SK-MEL-5 (cell line): ENCODE data around the gene METTL9. TPM values are rescaled to one million over a fixed set of nuclear protein-coding genes. Genes with fewer than 3 reads are reported as not detected.
"Not testable (repeated sequence)": the region's sequence is repeated elsewhere in the genome, so short reads cannot be mapped to it uniquely, and the experiment has no call there.

Experiments
- DNase-seq: peaks from one replicate; pipeline ENCODE4 v3.0.0-alpha.2; 2016; ENCODE audit warnings: low read depth, low spot score
- in situ Hi-C: cut with HindIII; loops from 2 replicates; pipeline ENCODE4 v1.10.0; 2016; ENCODE audit warnings: low sequenced_read_pairs, high pct_unique_total_duplicates, low pct_unique_long_range_greater_than_20kb
- total RNA-seq: library from RNA; depleted of rRNA; stranded (reverse); fragments of >200 nt; shearing (Covaris generic); gene quantifications from 2 replicates; pipeline ENCODE4 v1.2.3, GENCODE V29; 2014

METTL9 gene
- total RNA-seq, 1 experiment from 2014 or later, result 883 TPM

DNA sequence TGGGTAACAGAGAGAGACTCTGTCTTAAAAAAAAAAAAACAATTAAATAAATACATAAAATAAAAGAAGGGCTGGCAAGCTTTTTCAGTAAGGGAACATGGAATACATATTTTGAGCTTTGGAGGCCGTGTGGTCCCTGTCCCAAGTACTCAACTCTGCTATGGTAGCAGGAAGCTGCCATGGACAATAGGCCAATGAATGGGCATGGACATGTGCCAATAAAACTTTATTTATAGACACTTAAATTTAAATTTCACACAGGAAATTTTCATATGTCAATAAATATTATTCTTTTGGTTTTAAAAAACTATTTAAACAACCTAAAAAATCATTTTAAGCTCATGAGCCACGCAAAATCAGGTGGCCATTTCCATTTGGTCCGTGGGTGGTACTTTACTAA lies 68.2 kb downstream of the METTL9 start:
- DNase-seq, result no peak
- in situ Hi-C loops, result no loop called here

DNA sequence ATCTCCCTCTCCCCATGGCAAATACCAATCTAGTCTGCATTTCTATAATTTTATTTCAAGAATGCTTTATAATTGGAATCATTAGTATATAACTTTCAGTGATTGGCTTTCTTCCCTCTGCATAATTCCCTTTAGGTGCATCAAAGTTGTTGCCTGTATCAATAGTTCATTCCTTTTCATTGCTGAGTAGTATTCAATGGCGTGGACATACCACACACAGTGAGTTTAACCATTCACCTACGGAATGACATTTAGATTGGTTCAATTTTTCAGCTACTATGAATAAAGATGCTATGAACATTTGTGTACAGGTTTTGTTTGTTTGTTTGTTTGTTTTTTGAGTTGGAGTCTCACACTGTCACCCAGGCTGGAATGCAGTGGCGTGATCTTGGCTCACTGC lies 74.1 kb downstream of the METTL9 start:
- in situ Hi-C loops, result no loop called here

GRCh38 chr16:21674456-21674855 lies 75.1 kb downstream of the METTL9 start:
- in situ Hi-C loops, DNase-seq: not testable (repeated sequence)

More for the DNA sequence above, 74.1 kb downstream of the METTL9 start:
- DNase-seq, result no peak

DNA sequence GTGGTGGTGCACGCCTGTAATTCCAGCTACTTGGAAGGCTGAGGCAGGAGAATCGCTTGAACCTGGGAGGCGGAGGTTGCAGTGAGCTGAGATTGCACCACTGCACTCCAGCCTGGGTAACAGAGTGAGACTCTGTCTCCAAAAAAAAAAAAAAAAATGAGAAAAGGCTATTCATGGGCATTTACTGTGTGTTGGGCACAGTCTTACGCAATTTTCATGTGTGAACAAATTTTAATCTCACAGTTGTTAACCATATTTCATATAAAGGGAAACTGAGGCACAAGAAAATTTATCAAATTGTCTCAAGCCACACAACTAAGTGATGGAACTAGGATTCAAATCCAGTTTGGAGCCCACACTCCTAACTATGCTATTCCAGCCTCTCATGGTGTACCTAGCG lies 81.3 kb downstream of the METTL9 start:
- in situ Hi-C loops, DNase-seq: not testable (repeated sequence)

- no peak for DNase-seq
- in situ Hi-C loops, result no loop called here
These were observed 83.8 kb downstream of the METTL9 start for GRCh38 chr16:21683184-21683583.

GRCh38 chr16:21684199-21684598 lies 84.8 kb downstream of the METTL9 start:
- in situ Hi-C loops, result no loop called here
- DNase-seq, result peak; percentile 45

DNA sequence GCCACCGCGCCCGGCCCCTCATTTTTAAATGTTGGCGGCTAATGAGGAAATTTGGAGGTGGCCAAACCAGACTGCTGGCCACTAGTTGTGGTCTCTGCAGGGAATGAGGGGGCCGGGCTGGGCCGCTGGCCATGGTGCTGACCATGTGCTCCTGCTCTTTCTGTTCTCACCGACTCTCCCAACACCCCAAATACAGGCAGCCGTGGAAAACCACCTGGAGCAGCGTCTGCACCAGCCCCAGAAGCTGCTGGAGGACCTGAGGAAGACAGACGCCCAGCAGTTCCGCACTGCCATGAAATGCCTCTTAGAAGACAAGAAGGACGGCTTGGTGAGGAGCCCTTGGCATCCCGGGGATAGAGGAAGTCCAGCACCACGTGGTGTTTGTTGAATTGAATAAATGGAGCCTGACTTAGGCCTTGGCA lies 85.7 kb downstream of the METTL9 start:
- in situ Hi-C loops, result no loop called here
- DNase-seq, result no peak

DNA sequence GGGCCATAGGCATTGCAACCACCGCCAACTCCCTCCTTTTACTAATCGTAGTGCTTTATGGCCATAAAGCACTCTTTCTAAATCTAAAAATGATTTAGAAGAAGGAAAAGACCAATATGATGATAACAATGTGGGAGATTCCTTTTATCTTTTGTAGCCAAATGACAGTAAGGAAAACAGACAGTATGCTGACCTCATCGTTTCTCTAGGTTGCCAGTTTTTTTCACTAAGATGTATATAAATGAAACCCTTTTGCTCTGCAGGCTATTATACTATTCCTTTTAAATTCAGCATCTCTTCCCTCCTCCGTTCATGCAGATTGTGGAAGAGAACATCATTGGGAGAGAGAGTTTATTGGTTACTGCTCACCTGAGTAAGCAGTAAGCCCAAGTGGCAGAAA lies 89.7 kb downstream of the METTL9 start:
- in situ Hi-C loops, result no loop called here

DNA sequence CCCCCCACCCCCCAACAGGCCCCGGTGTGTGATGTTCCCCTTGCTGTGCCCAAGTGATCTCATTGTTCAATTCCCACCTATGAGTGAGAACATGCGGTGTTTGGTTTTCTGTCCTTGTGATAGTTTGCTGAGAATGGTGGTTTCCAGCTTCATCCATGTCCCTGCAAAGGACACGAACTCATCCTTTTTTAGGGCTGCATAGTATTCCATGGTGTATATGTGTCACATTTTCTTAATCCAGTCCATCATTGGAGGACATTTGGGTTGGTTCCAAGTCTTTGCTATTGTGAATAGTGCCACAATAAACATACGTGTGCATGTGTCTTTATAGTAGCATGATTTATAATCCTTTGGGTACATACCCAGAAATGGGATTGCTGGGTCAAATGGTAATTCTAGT lies 91.6 kb downstream of the METTL9 start:
- DNase-seq, in situ Hi-C loops: not testable (repeated sequence)

More for the DNA sequence above, 89.7 kb downstream of the METTL9 start:
- DNase-seq, result no peak

DNA sequence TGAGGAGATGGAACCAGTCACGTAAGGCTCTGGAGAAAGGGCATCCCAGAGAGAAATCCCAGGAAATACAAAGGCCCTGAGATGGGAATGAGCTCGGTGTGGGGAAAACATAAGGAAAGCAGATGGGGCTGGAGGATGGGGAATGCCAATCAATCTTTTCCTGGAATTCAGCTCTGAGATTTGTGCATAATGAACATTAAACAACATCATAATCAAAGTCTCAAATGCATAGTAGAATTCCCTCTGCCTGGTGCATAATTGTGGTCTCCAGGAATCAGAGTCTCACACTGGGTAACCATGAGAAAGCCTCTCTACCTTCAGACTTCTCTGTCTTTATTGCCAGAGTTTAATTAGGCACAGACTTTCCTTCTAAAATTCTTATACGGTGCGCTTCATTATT lies 95.2 kb downstream of the METTL9 start:
- in situ Hi-C loops, result no loop called here
- DNase-seq, result no peak

- in situ Hi-C loops, result no loop called here
- no peak for DNase-seq
These were observed 97.7 kb downstream of the METTL9 start for GRCh38 chr16:21697032-21697431.

GRCh38 chr16:21698169-21699032 lies 99.0 kb downstream of the METTL9 start:
- in situ Hi-C loops, result no loop called here
- DNase-seq, result peak; percentile 22

GRCh38 chr16:21701271-21701670 lies 101.9 kb downstream of the METTL9 start:
- in situ Hi-C loops, result no loop called here
- DNase-seq, result no peak

GRCh38 chr16:21702276-21702675 lies 102.9 kb downstream of the METTL9 start:
- no peak for DNase-seq
- in situ Hi-C loops, result no loop called here

DNA sequence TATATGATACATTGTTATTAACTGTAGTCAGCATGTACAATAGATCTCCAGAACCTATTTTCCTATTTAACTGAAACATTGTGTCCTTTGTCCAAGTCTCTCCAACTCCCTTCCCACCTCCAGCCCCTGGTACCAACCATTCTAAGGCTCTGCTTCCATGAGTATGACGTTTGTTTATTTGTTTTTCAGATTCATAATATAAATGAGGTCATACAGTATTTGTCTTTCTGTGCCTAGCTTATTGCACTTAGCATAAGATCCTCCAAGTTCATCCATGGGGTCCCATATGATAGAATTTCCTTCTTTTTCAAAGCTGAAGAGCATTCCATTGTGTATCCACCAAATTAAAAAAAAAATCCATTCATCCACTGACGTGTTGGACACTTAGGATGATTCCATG lies 103.8 kb downstream of the METTL9 start:
- DNase-seq, result no peak
- in situ Hi-C loops, result no loop called here

DNA sequence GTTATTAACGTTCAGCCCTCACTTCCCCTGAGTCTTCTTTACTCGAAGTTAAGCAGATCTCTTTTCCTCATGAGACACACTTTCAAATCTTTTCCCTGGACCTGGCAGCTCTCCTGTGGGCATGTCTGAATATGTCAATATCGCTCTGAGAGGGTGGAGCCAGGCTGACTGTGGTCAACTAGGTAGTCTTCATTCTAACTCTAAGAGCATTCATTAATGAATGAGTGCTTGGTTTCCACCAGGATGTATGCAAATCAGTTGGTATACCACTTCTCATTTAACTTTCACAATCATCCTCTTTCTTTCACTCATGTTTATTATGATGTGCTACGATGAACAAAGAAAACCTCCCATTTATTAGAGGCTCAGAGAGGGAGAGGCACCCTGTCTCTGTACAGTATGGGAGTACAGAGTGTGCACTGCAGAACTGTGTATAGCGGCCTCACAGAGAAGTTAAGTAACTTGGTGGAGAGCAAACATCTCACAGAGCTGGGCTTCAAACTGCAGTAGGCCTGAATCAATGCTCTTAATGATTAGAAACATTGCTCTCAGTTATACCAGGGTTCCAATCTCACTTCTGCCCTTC lies 104.3 kb downstream of the METTL9 start:
- in situ Hi-C loops, result no loop called here

GRCh38 chr16:21704266-21704665 lies 104.9 kb downstream of the METTL9 start:
- no peak for DNase-seq
- in situ Hi-C loops, result no loop called here

More for the DNA sequence above, 104.3 kb downstream of the METTL9 start:
- no peak for DNase-seq

DNA sequence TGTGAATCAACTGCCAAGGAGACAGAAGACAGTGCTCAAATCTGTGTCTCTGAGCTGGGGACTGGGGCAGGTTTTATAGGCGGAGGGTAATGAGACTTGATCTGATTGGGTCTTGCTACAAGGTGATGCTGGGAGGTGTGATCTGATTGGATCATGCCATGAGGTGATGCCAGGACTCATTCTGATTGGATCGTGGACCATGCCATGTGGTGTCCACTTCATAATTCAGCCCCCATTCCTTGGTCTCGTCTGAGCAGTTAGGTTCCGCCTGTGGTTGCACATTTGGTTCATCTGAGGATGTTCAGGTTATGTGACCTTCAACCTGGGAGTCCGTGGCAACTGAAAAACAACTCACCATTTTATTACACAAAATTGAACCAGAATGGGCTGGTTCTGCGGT lies 105.4 kb downstream of the METTL9 start:
- in situ Hi-C loops, result no loop called here

More for the DNA sequence above, 105.4 kb downstream of the METTL9 start:
- no peak for DNase-seq
